Measurements from ENCODE around the gene HSPA12A. TPM values are rescaled to one million over a fixed set of nuclear protein-coding genes. Genes with fewer than 3 reads are reported as not detected.

Gene HSPA12A
- total RNA-seq, 6 donors from 2014 or later, result 4.2 to 11.6 (median 6.1) TPM

- peaks cover 0 to 13% (median 8%) of the 10 kb centered on the region in 4 donors for H3K4me1 ChIP-seq
- peaks cover 0 to 4% (median 0%) of the 10 kb centered on the region in 4 donors for H3K27me3 ChIP-seq
- 50 to 51% methylated on average over 7 of the region's 7 CpGs for WGBS, 2 donors
- no peak for ATAC-seq (ENCODE audit: low FRiP score in 2 of 2)
- no peaks in the 10 kb centered on the region for H3K9me3 ChIP-seq
- no peak for DNase-seq
- H3K4me3 ChIP-seq, result no peak overlapping the region
- H3K27ac ChIP-seq, result no peak overlapping the region
- H3K36me3 ChIP-seq, result no peaks in the 10 kb centered on the region
- TF ChIP-seq CTCF (IDR thresholded peaks at IDR 0.05) (no peak), POLR2AphosphoS5 (IDR thresholded peaks at IDR 0.05) (no peak), POLR2A (IDR thresholded peaks at IDR 0.05) (no peak), EP300 (IDR thresholded peaks at IDR 0.05) (no peak)
Observed at GRCh38 chr10:116747325-116747724, 5.0 kb upstream of the HSPA12A start.

GRCh38 chr10:116744885-116745284 lies 2.5 kb upstream of the HSPA12A start:
- no peak overlapping the region for H3K4me3 ChIP-seq
- no peak for ATAC-seq (ENCODE audit: low FRiP score in 2 of 2)
- no peak overlapping the region for H3K27ac ChIP-seq
- H3K27me3 ChIP-seq, result peaks cover 0 to 19% (median 10%) of the 10 kb centered on the region in 4 donors
- no peaks in the 10 kb centered on the region for H3K36me3 ChIP-seq
- 81% methylated on average over 4 to 6 of the region's 6 CpGs for WGBS, 2 donors
- H3K9me3 ChIP-seq, result no peaks in the 10 kb centered on the region
- TF ChIP-seq EP300 (IDR thresholded peaks at IDR 0.05) (no peak), POLR2A (IDR thresholded peaks at IDR 0.05) (no peak), CTCF (IDR thresholded peaks at IDR 0.05) (no peak), POLR2AphosphoS5 (IDR thresholded peaks at IDR 0.05) (no peak)
- no peak for DNase-seq
- H3K4me1 ChIP-seq, result peaks cover 11 to 27% (median 20%) of the 10 kb centered on the region in 4 donors

GRCh38 chr10:116744163-116744753 lies 1.9 kb upstream of the HSPA12A start:
- 74 to 80% methylated on average over 3 to 12 of the region's 12 CpGs for WGBS, 2 donors
- Histone ChIP-seq H3K4me1 (peaks cover 11 to 27% (median 20%) of the 10 kb centered on the region in 4 donors), H3K4me3 (no peak overlapping the region), H3K27ac (no peak overlapping the region), H3K36me3 (no peaks in the 10 kb centered on the region), H3K9me3 (no peaks in the 10 kb centered on the region), H3K27me3 (peaks cover 0 to 19% (median 10%) of the 10 kb centered on the region in 4 donors)
- no peak for TF ChIP-seq CTCF (IDR thresholded peaks at IDR 0.05)
- TF ChIP-seq EP300 (IDR thresholded peaks at IDR 0.05), result no peak
- TF ChIP-seq POLR2AphosphoS5 (IDR thresholded peaks at IDR 0.05), result no peak
- TF ChIP-seq POLR2A (IDR thresholded peaks at IDR 0.05), result no peak
- DNase-seq (no peak), ATAC-seq (ENCODE audit: low FRiP score in 2 of 2) (no peak)

- peak overlapping the region; percentile 74 to 89 (median 84) for H3K27ac ChIP-seq
- ATAC-seq (ENCODE audit: low FRiP score in 2 of 2) (no peak), DNase-seq (no peak)
- peaks cover 0 to 19% (median 10%) of the 10 kb centered on the region in 4 donors for H3K27me3 ChIP-seq
- H3K4me3 ChIP-seq, result peak overlapping the region; percentile 16 to 82 (median 72)
- no peaks in the 10 kb centered on the region for H3K9me3 ChIP-seq
- no peak for TF ChIP-seq CTCF (IDR thresholded peaks at IDR 0.05)
- TF ChIP-seq EP300 (IDR thresholded peaks at IDR 0.05), result no peak
- no peaks in the 10 kb centered on the region for H3K36me3 ChIP-seq
- 47 to 51% methylated on average over 23 to 24 of the region's 24 CpGs for WGBS, 2 donors
- peaks cover 11 to 27% (median 20%) of the 10 kb centered on the region in 4 donors for H3K4me1 ChIP-seq
Observed at GRCh38 chr10:116743266-116744064, 1.1 kb upstream of the HSPA12A start.

All from upper lobe of left lung (tissue), 6 donors.